Uterus (tissue), 4 donors: ENCODE data around the gene NAGPA. TPM values are rescaled to one million over a fixed set of nuclear protein-coding genes. Genes with fewer than 3 reads are reported as not detected.

Source experiments
- DNase-seq, 2 donors: peaks; one replicate each; pipeline ENCODE4 v3.0.0-alpha.2; 2019 to 2020
- H3K27ac ChIP-seq, 2 donors: fragments of 200-600 bp; sonication (generic); 1 replicate in 1 of 2; 2 replicates in 1 of 2; pipeline ENCODE4 v1.5.1; 2016 to 2018
- H3K27me3 ChIP-seq, 2 donors: fragments of 200-600 bp; sonication (generic); one replicate each; pipeline ENCODE4 v1.5.1; 2018 to 2019; ENCODE audit warnings: control low read depth in 1 of 2
- H3K36me3 ChIP-seq, 2 donors: fragments of 200-600 bp; sonication (generic); one replicate each; pipeline ENCODE4 v1.5.1; 2019; ENCODE audit warnings: control low read depth in 1 of 2
- H3K4me1 ChIP-seq, 2 donors: fragments of 200-600 bp; sonication (generic); one replicate each; pipeline ENCODE4 v1.5.1; 2018 to 2019; ENCODE audit warnings: control low read depth in 1 of 2
- H3K4me3 ChIP-seq, 2 donors: fragments of 200-600 bp; sonication (generic); 1 replicate in 1 of 2; 2 replicates in 1 of 2; pipeline ENCODE4 v1.5.1; 2018 to 2019; ENCODE audit warnings: mild to moderate bottlenecking in 1 of 2
- H3K9me3 ChIP-seq, 2 donors: fragments of 200-600 bp; sonication (generic); one replicate each; pipeline ENCODE4 v1.5.1; 2019; ENCODE audit warnings: control low read depth in 1 of 2
- POLR2A ChIP-seq, 2 donors: fragments of 450-650 bp; IDR thresholded peaks; one replicate each; pipeline ENCODE4 v1.6.1; 2016; ENCODE audit warnings: antibody characterized with exemption in 2 of 2, mild to moderate bottlenecking in 1 of 2, moderate library complexity in 1 of 2
- intact Hi-C: fragments of 100-400 bp; cut with DNase I; formaldehyde crosslinking; loops from one replicate; pipeline ENCODE4 v1.15.1; 2023; ENCODE audit warnings: low total_unique reads
- total RNA-seq, 4 donors: library from RNA; depleted of rRNA in 3 of 4; stranded (reverse); fragments of >200 nt in 3 of 4; gene quantifications; one replicate each; pipeline versions ENCODE4 v1.1.0 to v1.2.4, GENCODE V29; 2014 to 2023
- TF ChIP-seq, protein P1 (sequence below), 4 experiments: fragments of 200-600 bp in 2 of 4; fragments of 450-650 bp in 2 of 4; sonication (generic) in 2 of 4; IDR thresholded peaks; one replicate each; pipeline ENCODE4 v1.5.1; 2016 to 2019; ENCODE audit warnings: antibody characterized with exemption in 4 of 4, mild to moderate bottlenecking in 2 of 4, moderate library complexity in 1 of 4
- donor health status: DM: yes; HTN: yes; CAD: no.

Gene NAGPA
- total RNA-seq, 4 donors from 2014 or later, result 0.29 to 11.3 (median 8.2) TPM

GRCh38 chr16:5018793-5019192 is 14.9 kb downstream of the NAGPA start:
- no peak overlapping the region for H3K4me3 ChIP-seq
- no peaks in the 10 kb centered on the region for H3K36me3 ChIP-seq
- no peak for DNase-seq
- intact Hi-C loops, result no loop called here
- H3K9me3 ChIP-seq, result no peaks in the 10 kb centered on the region
- H3K4me1 ChIP-seq, result no peaks in the 10 kb centered on the region
- TF ChIP-seq, protein P1, sequence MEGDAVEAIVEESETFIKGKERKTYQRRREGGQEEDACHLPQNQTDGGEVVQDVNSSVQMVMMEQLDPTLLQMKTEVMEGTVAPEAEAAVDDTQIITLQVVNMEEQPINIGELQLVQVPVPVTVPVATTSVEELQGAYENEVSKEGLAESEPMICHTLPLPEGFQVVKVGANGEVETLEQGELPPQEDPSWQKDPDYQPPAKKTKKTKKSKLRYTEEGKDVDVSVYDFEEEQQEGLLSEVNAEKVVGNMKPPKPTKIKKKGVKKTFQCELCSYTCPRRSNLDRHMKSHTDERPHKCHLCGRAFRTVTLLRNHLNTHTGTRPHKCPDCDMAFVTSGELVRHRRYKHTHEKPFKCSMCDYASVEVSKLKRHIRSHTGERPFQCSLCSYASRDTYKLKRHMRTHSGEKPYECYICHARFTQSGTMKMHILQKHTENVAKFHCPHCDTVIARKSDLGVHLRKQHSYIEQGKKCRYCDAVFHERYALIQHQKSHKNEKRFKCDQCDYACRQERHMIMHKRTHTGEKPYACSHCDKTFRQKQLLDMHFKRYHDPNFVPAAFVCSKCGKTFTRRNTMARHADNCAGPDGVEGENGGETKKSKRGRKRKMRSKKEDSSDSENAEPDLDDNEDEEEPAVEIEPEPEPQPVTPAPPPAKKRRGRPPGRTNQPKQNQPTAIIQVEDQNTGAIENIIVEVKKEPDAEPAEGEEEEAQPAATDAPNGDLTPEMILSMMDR (IDR thresholded peaks at IDR 0.05), result no peak
- TF ChIP-seq POLR2A (IDR thresholded peaks at IDR 0.05), result no peak
- H3K27me3 ChIP-seq, result no peaks in the 10 kb centered on the region
- H3K27ac ChIP-seq, result no peak overlapping the region

- H3K27me3 ChIP-seq, result no peaks in the 10 kb centered on the region
- intact Hi-C loops, result no loop called here
- H3K36me3 ChIP-seq, result no peaks in the 10 kb centered on the region
- no peak overlapping the region for H3K27ac ChIP-seq
- no peak for DNase-seq
- H3K4me3 ChIP-seq, result no peak overlapping the region
- no peaks in the 10 kb centered on the region for H3K4me1 ChIP-seq
- TF ChIP-seq, protein P1 (IDR thresholded peaks at IDR 0.05), result no peak
- no peak for TF ChIP-seq POLR2A (IDR thresholded peaks at IDR 0.05)
- H3K9me3 ChIP-seq, result no peaks in the 10 kb centered on the region
Observed at GRCh38 chr16:5017678-5017969, 16.1 kb downstream of the NAGPA start.

DNA sequence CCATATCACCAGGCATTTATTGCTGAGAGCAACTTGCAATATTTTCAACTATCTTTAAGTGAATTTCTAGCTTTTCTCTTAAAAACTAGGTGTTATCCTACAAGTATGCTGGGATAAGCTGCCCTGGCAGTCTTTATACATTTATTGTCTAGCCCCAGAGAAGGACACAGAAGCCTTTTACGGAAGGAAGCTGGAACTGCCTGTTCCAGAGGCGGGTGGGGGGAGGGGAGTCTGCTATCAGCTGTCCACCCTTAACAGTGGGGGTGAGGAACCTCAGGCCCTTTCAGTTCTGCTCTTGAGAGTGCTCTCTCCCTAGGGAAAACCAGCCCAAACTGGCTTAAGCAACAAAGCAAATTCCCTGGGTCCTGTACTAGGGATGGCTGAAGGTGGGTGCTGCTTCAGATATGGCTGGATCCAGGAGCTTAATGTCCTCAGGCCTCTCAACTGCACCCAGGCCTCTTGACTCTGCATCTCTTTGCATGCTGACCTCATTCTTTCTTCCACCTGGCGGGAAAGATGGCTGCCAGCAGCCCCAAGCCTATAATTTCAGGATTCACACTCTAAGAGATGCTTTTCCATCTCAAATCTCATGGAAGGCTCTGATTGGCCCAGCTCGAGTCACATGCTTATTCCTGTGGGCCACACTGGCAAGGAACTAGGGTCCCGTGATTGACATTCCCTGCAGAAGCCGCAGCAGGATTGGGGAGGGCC is 16.6 kb downstream of the NAGPA start:
- H3K36me3 ChIP-seq, result no peaks in the 10 kb centered on the region
- H3K4me3 ChIP-seq, result no peak overlapping the region
- H3K4me1 ChIP-seq, result no peaks in the 10 kb centered on the region
- no peaks in the 10 kb centered on the region for H3K9me3 ChIP-seq
- TF ChIP-seq, protein P1 (IDR thresholded peaks at IDR 0.05), result no peak
- TF ChIP-seq POLR2A (IDR thresholded peaks at IDR 0.05), result no peak
- H3K27ac ChIP-seq, result no peak overlapping the region
- no peak for DNase-seq
- intact Hi-C loops, result no loop called here
- H3K27me3 ChIP-seq, result no peaks in the 10 kb centered on the region

- H3K4me3 ChIP-seq, result no peak overlapping the region
- intact Hi-C loops, result no loop called here
- TF ChIP-seq, protein P1 (IDR thresholded peaks at IDR 0.05), result no peak
- TF ChIP-seq POLR2A (IDR thresholded peaks at IDR 0.05), result no peak
- no peaks in the 10 kb centered on the region for H3K27me3 ChIP-seq
- no peaks in the 10 kb centered on the region for H3K36me3 ChIP-seq
- DNase-seq, result no peak
- no peaks in the 10 kb centered on the region for H3K4me1 ChIP-seq
- no peaks in the 10 kb centered on the region for H3K9me3 ChIP-seq
- H3K27ac ChIP-seq, result no peak overlapping the region
Observed at GRCh38 chr16:5015887-5016286, 17.8 kb downstream of the NAGPA start.

GRCh38 chr16:5015351-5015750 is 18.4 kb downstream of the NAGPA start:
- Histone ChIP-seq H3K4me3 (no peak overlapping the region), H3K27me3 (no peaks in the 10 kb centered on the region), H3K27ac (no peak overlapping the region), H3K36me3 (no peaks in the 10 kb centered on the region), H3K4me1 (no peaks in the 10 kb centered on the region), H3K9me3 (no peaks in the 10 kb centered on the region)
- no peak for DNase-seq
- intact Hi-C loops, result no loop called here
- TF ChIP-seq, protein P1 (IDR thresholded peaks at IDR 0.05), result no peak
- TF ChIP-seq POLR2A (IDR thresholded peaks at IDR 0.05), result no peak
